GM21390 (cell line): ENCODE data around the gene ARHGEF25.
"Not testable (repeated sequence)": the region's sequence is repeated elsewhere in the genome, so short reads cannot be mapped to it uniquely, and the experiment has no call there.

Experiments used
- ATAC-seq: cut with Tn5 transposase; IDR thresholded peaks from one replicate; pipeline ENCODE4 v1.9.1; 2021; ENCODE audit not compliant: unreplicated experiment

ARHGEF25 gene

GRCh38 chr12:57609101-57609780 is 2.0 kb upstream of the ARHGEF25 start:
- ATAC-seq = no peak

- ATAC-seq = no peak
These were observed 1.3 kb upstream of the ARHGEF25 start for GRCh38 chr12:57609781-57610553.

DNA sequence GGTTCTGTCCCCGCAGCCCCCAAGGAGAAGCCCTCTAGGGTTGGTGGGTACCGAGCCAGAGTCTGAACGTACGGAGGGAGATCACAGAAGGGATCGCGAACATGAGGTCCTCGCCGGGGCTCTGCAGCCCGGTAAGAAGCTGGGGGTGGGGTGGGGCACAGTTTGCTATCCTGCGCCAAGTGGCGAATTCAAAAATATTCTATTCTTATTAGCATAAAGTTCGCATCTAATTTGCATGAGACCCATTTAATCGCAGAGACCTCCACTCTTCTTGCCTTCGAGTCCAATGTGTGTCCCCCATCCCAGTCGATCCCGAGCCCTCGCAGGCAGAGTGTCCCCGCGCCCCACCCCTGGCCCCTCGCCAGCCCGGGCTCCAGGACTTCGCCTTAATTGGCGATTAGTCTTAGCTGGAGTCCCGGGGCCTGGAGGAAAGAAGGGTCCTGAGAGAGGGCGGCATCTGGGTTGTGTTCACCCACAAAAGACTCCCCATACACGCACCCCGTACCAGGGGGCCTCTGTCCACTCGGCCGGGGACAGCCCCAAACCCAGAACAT is 604 bp upstream of the ARHGEF25 start:
- ATAC-seq = no peak

GRCh38 chr12:57611827-57612710 is 834 bp downstream of the ARHGEF25 start:
- ATAC-seq = no peak

DNA sequence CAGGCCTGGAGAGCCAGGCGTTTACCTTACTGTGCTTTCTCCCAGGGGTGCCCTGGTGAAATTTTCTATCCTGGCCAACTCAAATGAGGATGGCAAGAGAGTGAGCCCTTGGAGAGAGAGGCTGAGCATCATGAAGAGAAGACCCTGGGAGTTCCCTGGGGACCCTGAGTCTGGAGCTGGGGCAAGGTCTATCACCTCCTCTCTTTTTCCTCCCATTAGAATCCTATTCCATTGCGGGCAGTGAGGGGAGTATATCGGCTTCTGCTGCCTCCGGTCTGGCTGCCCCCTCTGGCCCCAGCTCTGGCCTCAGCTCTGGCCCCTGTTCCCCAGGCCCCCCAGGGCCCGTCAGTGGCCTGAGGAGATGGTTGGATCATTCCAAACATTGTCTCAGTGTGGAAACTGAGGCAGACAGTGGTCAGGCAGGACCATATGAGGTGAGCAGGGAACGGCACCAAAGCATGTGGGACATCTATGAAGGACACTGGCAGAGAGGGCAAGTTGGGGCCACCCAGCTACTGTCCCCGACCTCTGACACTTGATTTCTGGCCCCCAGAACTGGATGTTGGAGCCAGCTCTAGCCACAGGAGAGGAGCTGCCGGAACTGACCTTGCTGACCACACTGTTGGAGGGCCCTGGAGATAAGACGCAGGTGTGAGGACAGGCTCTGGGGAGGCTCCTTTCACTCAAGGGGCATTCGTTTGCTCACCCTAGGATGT is 1.6 kb downstream of the ARHGEF25 start:
- no peak for ATAC-seq

DNA sequence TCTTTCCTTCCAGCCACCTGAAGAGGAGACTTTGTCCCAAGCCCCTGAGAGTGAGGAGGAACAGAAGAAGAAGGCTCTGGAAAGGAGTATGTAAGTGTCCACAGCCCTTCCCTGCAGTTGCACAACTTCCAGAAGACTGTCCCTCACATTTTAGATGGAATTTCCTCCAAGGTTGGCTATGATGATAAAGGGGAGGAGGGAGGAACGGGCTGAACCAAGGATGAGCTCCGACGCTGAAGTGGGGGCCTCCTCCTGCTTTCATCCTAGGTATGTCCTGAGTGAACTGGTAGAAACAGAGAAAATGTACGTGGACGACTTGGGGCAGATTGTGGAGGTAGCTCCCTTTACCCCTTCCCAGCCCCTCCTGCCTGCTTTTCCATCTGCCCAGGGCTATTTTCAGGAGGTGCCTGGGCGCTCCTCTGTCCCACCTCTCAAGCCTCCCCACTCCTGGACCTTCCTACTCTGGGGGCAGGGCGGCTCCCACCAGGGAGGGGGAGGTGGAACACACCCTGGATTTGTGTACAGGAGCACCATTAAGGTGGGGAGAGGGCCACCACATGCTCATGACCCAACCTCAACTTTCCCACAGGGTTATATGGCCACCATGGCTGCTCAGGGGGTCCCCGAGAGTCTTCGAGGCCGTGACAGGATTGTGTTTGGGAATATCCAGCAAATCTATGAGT is 2.3 kb downstream of the ARHGEF25 start:
- ATAC-seq = no peak

GRCh38 chr12:57614178-57614947 is 3.1 kb downstream of the ARHGEF25 start:
- peak; percentile 44 for ATAC-seq

DNA sequence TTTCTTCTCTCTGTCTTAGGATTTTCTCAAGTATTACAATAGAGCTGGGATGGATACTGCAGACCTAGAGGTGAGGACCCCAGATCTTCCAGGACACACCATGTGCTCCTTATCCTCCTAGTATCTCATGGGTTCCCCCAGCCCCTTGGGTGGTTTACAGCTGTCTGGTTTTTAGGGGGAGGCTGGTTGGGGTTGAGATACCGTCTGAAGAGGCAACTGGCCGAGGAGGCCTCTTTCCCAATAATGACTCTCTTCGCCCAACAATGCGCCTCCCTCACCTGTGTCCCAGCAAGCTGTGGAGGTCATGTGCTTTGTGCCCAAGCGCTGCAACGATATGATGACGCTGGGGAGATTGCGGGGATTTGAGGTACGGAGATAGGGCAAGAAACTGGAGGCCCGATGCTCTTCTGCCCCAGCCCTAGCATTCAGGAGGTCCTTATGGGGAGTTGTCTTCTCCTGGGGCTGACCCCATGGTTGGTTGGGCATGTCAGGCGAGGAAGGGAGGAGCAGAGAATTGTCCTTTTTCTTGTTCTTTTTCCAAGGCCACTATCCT is 3.8 kb downstream of the ARHGEF25 start:
- ATAC-seq = no peak

GRCh38 chr12:57615637-57616036 is 4.4 kb downstream of the ARHGEF25 start:
- ATAC-seq = no peak

GRCh38 chr12:57616383-57617101 is 5.3 kb downstream of the ARHGEF25 start:
- ATAC-seq = no peak

GRCh38 chr12:57617942-57618341 is 6.7 kb downstream of the ARHGEF25 start:
- ATAC-seq = no peak

GRCh38 chr12:57618431-57618830 is 7.2 kb downstream of the ARHGEF25 start:
- ATAC-seq = not testable (repeated sequence)

DNA sequence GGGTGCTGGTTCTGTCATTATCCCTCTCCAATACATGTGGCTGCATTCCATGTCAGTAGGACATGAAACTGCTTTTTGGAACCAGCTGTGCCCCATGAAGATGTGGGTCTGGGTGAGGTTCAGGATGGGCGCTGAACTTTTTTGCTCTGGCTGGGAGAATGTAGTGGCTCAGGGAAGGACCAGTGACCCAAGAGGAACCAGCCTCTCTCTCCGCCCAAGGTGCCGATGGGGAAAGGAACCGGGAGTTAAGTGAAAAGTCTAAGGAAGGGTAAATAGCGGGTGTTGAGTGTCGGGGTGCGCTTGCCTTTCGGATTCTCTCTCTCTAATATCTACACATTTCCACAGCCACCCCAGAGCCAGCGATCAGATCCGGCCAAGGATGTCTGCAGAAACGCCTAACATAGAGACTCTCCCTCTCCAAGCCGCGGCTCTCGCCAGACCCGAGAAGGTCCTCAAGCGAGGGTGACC is 7.8 kb downstream of the ARHGEF25 start:
- no peak for ATAC-seq

DNA sequence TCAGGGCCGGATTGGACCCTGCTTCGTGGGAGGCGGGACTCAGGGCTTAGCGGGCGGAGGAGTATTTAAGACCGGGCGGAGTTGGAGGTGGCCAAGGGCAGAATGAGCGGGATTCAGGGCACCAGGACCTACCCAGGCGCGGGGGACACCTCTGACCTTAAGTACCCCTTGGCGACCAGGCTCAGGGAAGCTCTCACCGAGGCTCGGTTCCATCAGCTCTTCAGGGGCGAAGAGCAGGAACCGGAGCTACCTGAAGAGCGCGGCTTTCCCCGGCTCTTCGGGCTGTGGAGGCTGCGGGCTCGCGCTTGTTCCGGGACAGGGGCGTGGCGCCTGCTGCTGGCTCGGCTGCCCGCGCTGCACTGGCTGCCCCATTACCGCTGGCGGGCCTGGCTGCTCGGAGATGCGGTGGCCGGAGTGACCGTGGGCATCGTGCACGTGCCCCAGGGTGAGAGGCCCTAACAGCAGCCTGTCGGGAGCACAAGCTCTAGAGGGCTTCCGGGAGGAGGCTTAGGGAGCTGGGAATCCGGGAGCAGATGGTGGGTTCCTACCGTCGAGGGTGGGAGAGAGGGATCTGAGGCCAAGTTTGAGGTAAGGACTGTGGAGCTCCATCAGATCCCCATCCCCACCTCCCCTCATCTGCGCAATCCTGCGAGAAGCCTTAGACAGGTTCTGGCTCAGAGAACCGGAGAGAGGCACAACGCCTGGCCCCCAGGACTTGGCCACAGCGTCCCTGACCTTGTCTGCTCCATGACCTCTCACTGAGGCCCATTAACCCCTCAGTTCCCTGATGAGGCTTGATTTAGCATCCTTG is 8.4 kb downstream of the ARHGEF25 start:
- ATAC-seq = no peak

DNA sequence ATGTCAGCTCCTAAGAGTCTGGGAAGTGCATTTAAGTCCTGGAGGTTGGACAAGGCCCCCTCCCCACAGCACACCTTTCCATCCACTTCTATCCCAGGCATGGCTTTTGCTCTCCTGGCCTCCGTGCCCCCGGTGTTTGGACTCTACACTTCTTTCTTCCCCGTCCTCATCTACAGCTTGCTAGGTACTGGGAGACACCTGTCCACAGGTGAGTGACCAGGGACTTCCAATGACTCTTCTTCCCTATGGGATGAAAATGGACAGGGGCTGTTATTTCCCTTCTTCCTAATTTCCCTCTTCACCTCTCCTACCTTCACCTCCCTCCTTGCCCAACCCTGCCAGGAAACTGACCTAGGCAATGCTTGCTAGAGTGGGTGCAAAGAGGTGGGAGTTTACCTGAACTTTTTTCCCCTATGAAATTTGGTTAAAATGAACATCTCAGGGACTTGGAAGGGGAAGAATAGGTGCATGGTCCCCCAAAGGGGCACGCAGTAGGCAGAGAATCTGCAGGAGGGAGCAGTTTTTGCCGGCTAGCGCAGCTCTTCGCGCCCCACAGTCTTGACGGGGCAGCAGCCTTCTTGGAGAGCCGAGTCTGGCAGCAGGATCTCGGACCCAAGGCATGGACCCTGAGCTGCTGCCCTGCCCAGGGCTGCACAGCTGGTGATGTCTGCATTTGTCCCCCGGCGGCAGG is 9.2 kb downstream of the ARHGEF25 start:
- ATAC-seq = no peak

DNA sequence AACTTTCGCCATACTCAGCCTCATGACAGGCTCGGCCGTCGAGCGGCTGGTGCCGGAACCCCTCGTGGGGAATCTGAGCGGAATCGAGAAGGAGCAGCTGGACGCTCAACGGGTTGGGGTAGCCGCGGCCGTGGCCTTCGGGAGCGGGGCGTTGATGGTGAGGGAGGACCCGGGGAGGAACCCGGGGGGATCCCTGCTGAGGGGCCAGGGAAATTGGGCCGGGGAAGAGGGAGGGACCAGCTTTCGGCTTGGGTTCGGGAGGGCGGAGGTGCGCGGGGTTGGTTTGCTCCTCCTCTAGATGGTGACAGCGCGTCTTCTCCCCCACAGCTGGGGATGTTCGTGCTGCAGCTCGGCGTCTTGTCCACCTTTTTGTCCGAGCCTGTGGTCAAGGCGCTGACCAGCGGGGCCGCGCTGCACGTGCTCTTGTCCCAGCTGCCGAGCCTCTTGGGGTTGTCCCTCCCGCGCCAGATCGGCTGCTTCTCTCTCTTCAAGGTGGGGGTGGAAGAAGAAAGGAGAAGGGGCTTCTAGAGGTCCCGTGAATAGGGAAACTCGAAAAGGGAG is 9.8 kb downstream of the ARHGEF25 start:
- ATAC-seq = no peak
